NCI-H226 (cell line): ENCODE data around the gene GPR108.

Experiments used
- DNase-seq: peaks from one replicate; pipeline ENCODE4 v3.0.0-alpha.2; 2015

Gene GPR108

GRCh38 chr19:6700586-6701316 is 36.6 kb downstream of the GPR108 start:
- no peak for DNase-seq

GRCh38 chr19:6699935-6700334 is 37.4 kb downstream of the GPR108 start:
- DNase-seq: no peak

GRCh38 chr19:6697291-6697690 is 40.1 kb downstream of the GPR108 start:
- DNase-seq: no peak

- DNase-seq: no peak
These were observed 41.0 kb downstream of the GPR108 start for GRCh38 chr19:6696239-6696820.

GRCh38 chr19:6694147-6694815 is 43.1 kb downstream of the GPR108 start:
- no peak for DNase-seq

GRCh38 chr19:6693681-6694080 is 43.7 kb downstream of the GPR108 start:
- no peak for DNase-seq

GRCh38 chr19:6693056-6693471 is 44.3 kb downstream of the GPR108 start:
- DNase-seq: no peak

GRCh38 chr19:6692027-6692426 is 45.4 kb downstream of the GPR108 start:
- DNase-seq: no peak

- no peak for DNase-seq
These were observed 46.0 kb downstream of the GPR108 start for GRCh38 chr19:6691342-6691741.

- DNase-seq: no peak
These were observed 47.1 kb downstream of the GPR108 start for GRCh38 chr19:6690160-6690885.

GRCh38 chr19:6687114-6687513 is 50.3 kb downstream of the GPR108 start:
- DNase-seq: no peak

GRCh38 chr19:6686628-6686975 is 50.8 kb downstream of the GPR108 start:
- no peak for DNase-seq

GRCh38 chr19:6685962-6686627 is 51.3 kb downstream of the GPR108 start:
- DNase-seq: no peak

GRCh38 chr19:6685482-6685881 is 51.9 kb downstream of the GPR108 start:
- no peak for DNase-seq

- DNase-seq: no peak
These were observed 53.4 kb downstream of the GPR108 start for GRCh38 chr19:6683971-6684370.

- no peak for DNase-seq
These were observed 54.7 kb downstream of the GPR108 start for GRCh38 chr19:6682607-6683128.

- DNase-seq: no peak
These were observed 57.2 kb downstream of the GPR108 start for GRCh38 chr19:6680141-6680540.
